ENCODE data around the gene WWC1.

WWC1 gene

GRCh38 chr5:168443950-168444700 is 152.7 kb downstream of the WWC1 start:
- peak; percentile 44 for DNase-seq (ENCODE audit: low read depth)

- DNase-seq (ENCODE audit: low read depth) = no peak
Measured at GRCh38 chr5:168446983-168447619, 155.7 kb downstream of the WWC1 start.

GRCh38 chr5:168447808-168448207 is 156.4 kb downstream of the WWC1 start:
- no peak for DNase-seq (ENCODE audit: low read depth)

GRCh38 chr5:168449166-168449565 is 157.7 kb downstream of the WWC1 start:
- DNase-seq (ENCODE audit: low read depth) = no peak

DNA sequence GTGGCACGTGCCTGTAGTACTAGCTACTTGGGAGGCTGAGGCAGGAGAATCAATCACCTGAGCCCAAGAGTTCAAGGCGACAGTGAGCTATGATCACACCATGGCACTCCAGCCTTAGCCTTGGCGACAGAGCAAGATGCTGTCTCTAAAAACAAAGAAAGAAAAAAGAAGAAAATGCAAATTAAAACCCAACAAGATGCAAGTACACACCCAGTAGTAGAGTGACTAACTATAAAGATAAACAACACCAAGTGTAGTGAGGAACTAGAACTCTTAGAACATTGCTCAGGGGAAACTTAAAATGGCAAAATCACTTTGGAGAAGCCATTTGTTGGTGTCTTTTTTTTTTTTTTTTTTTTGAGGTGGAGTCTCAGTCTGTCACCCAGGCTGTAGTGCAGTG is 160.1 kb downstream of the WWC1 start:
- DNase-seq (ENCODE audit: low read depth) = no peak

GRCh38 chr5:168455201-168455600 is 163.8 kb downstream of the WWC1 start:
- no peak for DNase-seq (ENCODE audit: low read depth)

DNA sequence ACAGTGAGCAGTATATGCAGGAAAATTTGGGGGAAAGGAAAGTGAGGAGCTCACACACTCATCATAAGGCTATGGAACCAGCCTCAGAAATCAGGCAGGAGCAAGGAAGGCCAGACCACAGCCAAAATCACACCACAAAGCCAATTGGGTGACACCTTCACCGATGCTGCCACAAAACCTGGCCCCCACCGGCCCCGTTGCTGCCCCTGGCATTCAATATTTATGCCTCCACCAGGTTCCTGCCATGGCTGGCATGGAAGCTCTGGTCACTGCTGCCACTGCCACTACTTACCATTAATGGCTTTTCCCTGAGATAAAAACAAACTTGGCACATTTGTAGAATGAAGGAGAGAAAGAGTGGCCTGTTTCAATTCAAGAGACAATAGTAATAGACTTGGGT is 166.1 kb downstream of the WWC1 start:
- DNase-seq (ENCODE audit: low read depth) = no peak

- no peak for DNase-seq (ENCODE audit: low read depth)
Measured at GRCh38 chr5:168460606-168461005, 169.2 kb downstream of the WWC1 start.

- no peak for DNase-seq (ENCODE audit: low read depth)
Measured at GRCh38 chr5:168463081-168463480, 171.6 kb downstream of the WWC1 start.

DNA sequence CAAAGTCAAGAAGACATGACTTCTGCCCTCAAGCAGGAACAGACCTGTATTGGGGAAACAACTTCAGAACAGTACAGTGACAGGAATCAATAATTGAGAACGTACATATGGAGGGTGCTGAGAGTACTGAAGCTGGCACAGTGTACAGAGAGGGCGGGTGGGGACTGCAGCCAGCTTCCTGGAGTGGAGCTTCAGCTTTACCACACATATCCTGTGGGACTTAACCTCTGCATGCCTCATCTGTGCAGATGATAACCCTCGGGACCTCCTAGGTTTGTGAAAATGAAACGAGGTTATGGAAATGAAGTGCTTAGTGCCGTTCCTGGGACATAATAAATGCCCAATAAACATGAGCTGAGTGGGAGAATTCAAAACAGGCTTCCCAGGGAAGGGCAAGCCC is 172.8 kb downstream of the WWC1 start:
- DNase-seq (ENCODE audit: low read depth) = peak; percentile 8

DNA sequence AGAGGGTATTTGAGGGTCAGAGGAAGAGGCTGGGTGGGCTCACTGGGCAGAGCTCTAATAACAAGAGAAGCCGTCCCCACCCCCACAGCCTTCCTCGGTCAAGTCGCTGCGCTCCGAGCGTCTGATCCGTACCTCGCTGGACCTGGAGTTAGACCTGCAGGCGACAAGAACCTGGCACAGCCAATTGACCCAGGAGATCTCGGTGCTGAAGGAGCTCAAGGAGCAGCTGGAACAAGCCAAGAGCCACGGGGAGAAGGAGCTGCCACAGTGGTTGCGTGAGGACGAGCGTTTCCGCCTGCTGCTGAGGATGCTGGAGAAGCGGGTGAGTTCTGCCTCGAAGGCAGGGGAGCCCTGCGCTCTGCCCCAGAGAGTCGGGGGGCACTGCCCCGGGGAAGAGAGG is 173.2 kb downstream of the WWC1 start:
- DNase-seq (ENCODE audit: low read depth) = no peak

GRCh38 chr5:168467755-168468330 is 176.4 kb downstream of the WWC1 start:
- no peak for DNase-seq (ENCODE audit: low read depth)

DNA sequence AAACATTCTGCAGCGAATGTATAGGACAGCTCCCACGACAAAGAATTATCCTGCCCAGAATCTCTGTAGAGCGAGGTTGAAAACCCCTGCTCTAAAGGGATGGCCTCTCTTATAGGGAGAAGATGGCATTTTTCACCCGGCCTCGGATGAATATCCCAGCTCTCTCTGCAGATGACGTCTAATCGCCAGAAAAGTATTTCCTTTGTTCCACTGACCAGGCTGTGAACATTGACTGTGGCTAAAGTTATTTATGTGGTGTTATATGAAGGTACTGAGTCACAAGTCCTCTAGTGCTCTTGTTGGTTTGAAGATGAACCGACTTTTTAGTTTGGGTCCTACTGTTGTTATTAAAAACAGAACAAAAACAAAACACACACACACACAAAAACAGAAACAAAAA is 177.4 kb downstream of the WWC1 start:
- peak; percentile 84 for DNase-seq (ENCODE audit: low read depth)

- DNase-seq (ENCODE audit: low read depth) = no peak
Measured at GRCh38 chr5:168469816-168470215, 178.4 kb downstream of the WWC1 start.

- no peak for DNase-seq (ENCODE audit: low read depth)
Measured at GRCh38 chr5:168471785-168472184, 180.3 kb downstream of the WWC1 start.

DNA sequence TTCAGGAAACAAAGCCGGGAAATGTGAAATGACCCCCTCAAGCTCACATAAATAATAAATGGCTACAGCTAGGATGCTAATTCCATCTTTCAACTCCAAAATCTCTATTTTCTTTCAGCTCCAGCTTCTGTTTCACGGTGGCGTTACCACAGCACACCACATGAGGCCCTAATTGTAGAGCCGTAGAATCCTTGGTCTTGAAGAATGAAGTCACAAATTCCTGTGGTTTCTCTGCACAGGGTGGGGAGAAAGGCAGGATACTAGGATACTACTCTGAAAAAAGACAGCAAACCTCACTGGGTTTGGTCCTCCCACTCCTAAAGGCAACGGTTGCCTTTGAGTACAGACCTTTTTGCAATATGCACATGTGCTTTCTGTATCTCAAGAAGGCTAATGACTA is 180.9 kb downstream of the WWC1 start:
- peak; percentile 99 for DNase-seq (ENCODE audit: low read depth)

- DNase-seq (ENCODE audit: low read depth) = no peak
Measured at GRCh38 chr5:168474319-168474718, 182.9 kb downstream of the WWC1 start.

DNA sequence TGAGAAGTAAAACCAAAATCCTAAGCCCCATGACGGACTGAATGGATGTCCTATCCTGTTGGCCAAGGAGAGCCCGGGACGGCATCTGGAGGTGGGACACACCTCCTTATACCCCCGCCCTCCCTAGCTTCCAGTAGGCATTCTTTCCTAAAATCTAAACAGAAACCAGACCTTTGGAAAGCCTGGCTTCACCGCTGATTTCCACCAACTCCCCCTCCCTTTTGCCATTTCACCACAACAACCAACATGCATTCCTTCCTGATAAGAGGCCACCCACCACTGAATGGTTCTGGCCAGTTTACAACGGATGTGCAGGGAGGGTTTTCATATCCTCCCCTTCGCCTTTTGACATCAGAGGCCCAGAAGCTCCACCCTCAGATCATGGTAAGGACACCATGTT is 185.6 kb downstream of the WWC1 start:
- peak; percentile 90 for DNase-seq (ENCODE audit: low read depth)

DNA sequence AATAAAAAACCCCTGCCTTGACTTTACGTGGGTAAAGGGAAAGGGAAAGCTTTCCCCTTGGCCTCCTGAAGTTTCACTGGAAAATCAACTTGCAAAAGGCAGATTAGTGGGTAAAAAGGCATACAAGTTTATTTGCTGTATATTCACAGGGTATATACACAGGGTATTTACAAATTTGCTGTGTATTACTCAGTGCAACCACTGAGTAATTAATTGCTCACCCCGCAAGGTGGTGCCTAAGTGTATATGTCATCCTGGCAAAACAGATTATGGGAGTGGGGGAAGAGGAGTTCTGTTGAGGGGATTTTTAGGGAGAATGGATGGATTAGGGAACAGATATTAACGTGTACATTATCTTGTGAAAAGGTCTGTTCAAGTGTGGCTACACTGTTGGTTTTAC is 187.7 kb downstream of the WWC1 start:
- peak; percentile 35 for DNase-seq (ENCODE audit: low read depth)

DNA sequence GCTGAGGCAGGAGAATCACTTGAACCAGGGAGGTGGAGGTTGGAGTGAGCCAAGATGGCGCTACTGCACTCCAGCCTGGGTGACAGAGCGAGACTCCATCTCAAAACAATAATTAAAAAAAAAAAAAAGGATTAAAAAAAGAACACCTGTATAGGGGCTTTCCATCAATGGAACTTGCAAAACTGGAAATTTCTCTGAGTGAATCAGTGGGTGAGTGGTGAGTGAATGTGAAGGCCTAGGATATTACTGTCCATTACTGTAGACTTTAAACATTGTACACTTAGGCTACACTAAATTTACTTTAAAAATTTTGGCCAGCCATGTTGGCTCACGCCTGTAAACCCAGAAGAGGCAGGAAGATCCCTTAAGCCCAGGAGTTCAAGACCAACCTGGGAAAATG is 189.2 kb downstream of the WWC1 start:
- no peak for DNase-seq (ENCODE audit: low read depth)

DNA sequence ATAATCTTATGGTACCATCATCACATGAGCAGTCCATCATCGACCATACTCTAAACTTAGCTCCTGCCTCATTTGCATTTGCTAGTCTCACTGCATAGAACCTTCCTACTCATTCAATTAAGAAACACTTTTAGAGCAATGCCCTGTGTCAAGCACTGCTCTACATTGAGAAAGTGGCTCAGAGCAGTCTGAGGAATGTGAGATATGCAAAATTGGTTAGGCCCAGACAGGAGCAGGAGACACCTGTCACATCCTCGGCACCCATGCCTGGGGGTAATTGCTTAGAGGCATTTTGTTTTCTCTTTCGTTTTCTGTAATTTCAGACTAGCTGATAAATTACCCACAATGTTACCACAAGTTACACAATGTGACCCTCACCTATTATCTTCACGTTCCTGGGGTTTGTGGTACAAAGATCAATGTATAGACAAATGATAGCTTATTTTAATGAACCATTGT is 189.9 kb downstream of the WWC1 start:
- no peak for DNase-seq (ENCODE audit: low read depth)

- DNase-seq (ENCODE audit: low read depth) = peak; percentile 36
Measured at GRCh38 chr5:168482361-168482760, 190.9 kb downstream of the WWC1 start.

DNA sequence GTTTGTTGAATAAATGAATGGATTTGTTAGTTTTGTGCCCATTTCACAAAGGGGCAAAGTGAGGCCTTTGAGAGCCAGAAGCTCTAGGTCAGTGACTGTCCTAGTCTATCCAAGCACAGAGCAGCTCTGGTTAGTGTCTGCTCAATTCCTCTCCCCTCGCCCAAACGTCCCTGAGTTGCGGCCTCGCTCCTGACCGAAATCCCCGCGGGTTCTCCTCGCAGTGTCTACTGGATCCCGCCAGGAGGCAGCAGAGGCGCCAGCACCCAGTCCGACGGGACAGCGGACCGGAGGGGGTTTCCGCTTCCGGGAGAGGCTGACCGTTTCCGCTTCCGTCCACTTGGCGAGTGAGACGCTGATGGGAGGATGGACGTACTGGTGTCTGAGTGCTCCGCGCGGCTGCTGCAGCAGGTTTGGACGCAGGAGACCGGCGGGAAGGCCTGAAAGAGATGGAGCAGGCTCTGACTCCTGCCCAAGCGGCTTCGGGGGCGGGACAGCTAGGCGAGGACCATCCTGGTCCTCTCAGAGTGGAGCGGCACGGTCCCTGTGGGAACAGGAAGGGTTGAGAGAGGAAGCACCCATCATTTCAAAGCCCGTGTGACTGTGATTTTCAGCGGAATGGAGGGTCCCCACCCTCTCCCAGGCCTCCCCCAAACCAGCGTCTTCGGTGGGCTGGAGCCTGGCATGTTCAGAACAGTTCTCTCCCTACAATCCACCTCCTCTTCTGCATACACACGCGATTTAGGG is 194.9 kb downstream of the WWC1 start, which contains the start of gene RARS1:
TSS of gene RARS1 (plus strand) at position 336 of the 744 bp plus-strand sequence. CDS start at position 364, 28 bp downstream.
- peak; percentile 90 for DNase-seq (ENCODE audit: low read depth)

Data from amniotic epithelial cell (primary cell).